Activated CD4-positive, alpha-beta T cell treated with anti-CD3 and anti-CD28 coated beads for 36 hours (primary cell): ENCODE measurements around the gene GGA2. TPM values are rescaled to one million over a fixed set of nuclear protein-coding genes. Genes with fewer than 3 reads are reported as not detected.

Source experiments
- ATAC-seq: fragments of 200-7000 bp; cut with Tn5 transposase; one replicate; pipeline ENCODE4 v1.10.0; 2021; ENCODE audit warnings: mild to moderate bottlenecking, moderate library complexity
- CTCF ChIA-PET: fragments of 350-600 bp; sonication (Branson Sonifier 250); formaldehyde crosslinking; loops from one replicate; lab custom pipeline; 2021; ENCODE audit warnings: antibody characterized with exemption; lab: Charles Lee
- POLR2A ChIA-PET: fragments of 350-600 bp; sonication (Branson Sonifier 250); formaldehyde crosslinking; loops from one replicate; lab custom pipeline; 2021; ENCODE audit warnings: antibody characterized with exemption, inconsistent platforms; lab: Charles Lee
- DNase-seq: peaks from one replicate; pipeline ENCODE4 v3.0.0-alpha.2; 2020
- H3K27ac Mint-ChIP-seq: one replicate; pipeline ENCODE4 v1.8.0; 2021; ENCODE audit warnings: mixed read lengths
- H3K27me3 Mint-ChIP-seq: one replicate; pipeline ENCODE4 v1.8.0; 2021; ENCODE audit warnings: mixed read lengths
- H3K36me3 Mint-ChIP-seq: one replicate; pipeline ENCODE4 v1.8.0; 2021; ENCODE audit warnings: low read depth, mixed read lengths
- H3K4me1 Mint-ChIP-seq: one replicate; pipeline ENCODE4 v1.8.0; 2021; ENCODE audit warnings: mixed read lengths
- H3K4me3 Mint-ChIP-seq: one replicate; pipeline ENCODE4 v1.8.0; 2021; ENCODE audit warnings: mild to moderate bottlenecking, moderate library complexity, mixed read lengths
- H3K9me3 Mint-ChIP-seq: one replicate; pipeline ENCODE4 v1.8.0; 2021; ENCODE audit warnings: low read depth, mixed read lengths
- intact Hi-C, 2 experiments: fragments of 100-400 bp; cut with DNase I in 1 of 2; cut with micrococcal nuclease in 1 of 2; formaldehyde crosslinking; loops; one replicate each; pipeline versions ENCODE4 v1.14.2 to v1.15.1; 2022 to 2024; cut with DNase I, micrococcal nuclease
- total RNA-seq, 2 experiments: library from RNA; stranded (reverse); gene quantifications; one replicate each; pipeline ENCODE4 v1.2.3, GENCODE V29; 2021

Gene GGA2
- total RNA-seq, 2 experiments from 2014 or later = 86.7 to 114 TPM

- ChIA-PET POLR2A (no interaction called here), CTCF (interaction anchor here (0.7 to 1.8 kb wide), 6 partner anchors 9 to 1034 kb away, joined by 3 to 6 read pairs (median 4); no protein-coding TSS in a partner anchor)
- no peak overlapping the region for H3K27ac Mint-ChIP-seq
- H3K27me3 Mint-ChIP-seq = no peaks in the 10 kb centered on the region
- no peak overlapping the region for H3K4me3 Mint-ChIP-seq
- ATAC-seq (no peak), DNase-seq (no peak)
- H3K36me3 Mint-ChIP-seq = peaks cover 14% of the 10 kb centered on the region
- intact Hi-C loops = no loop called here
- no peaks in the 10 kb centered on the region for H3K9me3 Mint-ChIP-seq
- no peaks in the 10 kb centered on the region for H3K4me1 Mint-ChIP-seq
These were observed 95.6 kb downstream of the GGA2 start for GRCh38 chr16:23414731-23415130.

Other genes starting within 250 kb of the GGA2 start
- not detected for gene SCNN1B, start 208.2 kb downstream of the GGA2 start, total RNA-seq
- 10 to 100 TPM; 18.1 to 19.9 TPM for gene COG7, start 57.3 kb downstream of the GGA2 start, total RNA-seq
- gene EARS2, start 46.9 kb upstream of the GGA2 start, total RNA-seq = 10 to 100 TPM; 26.6 to 31.9 TPM
- gene UBFD1, start 47.2 kb upstream of the GGA2 start, total RNA-seq = 10 to 100 TPM; 56.8 to 57.2 TPM
- 100 to 1,000 TPM in 1 of 2 experiments, 10 to 100 TPM in 1; 81.5 to 158 TPM for gene NDUFAB1, start 85.8 kb upstream of the GGA2 start, total RNA-seq
- gene PALB2, start 130.8 kb upstream of the GGA2 start, total RNA-seq = 10 to 100 TPM; 23.1 to 23.5 TPM
- gene DCTN5, start 131.0 kb upstream of the GGA2 start, total RNA-seq = 10 to 100 TPM; 47.1 to 55.8 TPM
- 100 to 1,000 TPM in 1 of 2 experiments, 10 to 100 TPM in 1; 91.4 to 120 TPM for gene PLK1, start 168.4 kb upstream of the GGA2 start, total RNA-seq
- not detected for gene ERN2, start 202.7 kb upstream of the GGA2 start, total RNA-seq
- not detected for gene CHP2, start 244.5 kb upstream of the GGA2 start, total RNA-seq